ENCODE measurements around the gene BICDL2. TPM values are rescaled to one million over a fixed set of nuclear protein-coding genes. Genes with fewer than 3 reads are reported as not detected.

The BICDL2 gene
- total and polyA plus RNA-seq, 2 of the 8 experiments (the other 6 are each of a cell fraction or from before 2014, with no cell fraction given): 7.3 to 15.9 TPM

- no peak for TF ChIP-seq KDM5A (IDR thresholded peaks at IDR 0.05; ENCODE audit: low read length)
- TF ChIP-seq POLR2A (IDR thresholded peaks at IDR 0.05; ENCODE audit: control extremely low read depth in 1 of 2, low read depth in 2 of 2, low read length in 2 of 2): peak in 1 of 2 experiments; percentile 62; a peak in 2 of 3 replicates
- Histone ChIP-seq H2BK12ac (ENCODE audit: low read depth, low read length) (no peak overlapping the region), H3K9ac (replicated peaks in 1 of 4; ENCODE audit: extremely low read depth in 1 of 4, low read depth in 3 of 4, low read length in 3 of 4) (no peak overlapping the region), H2BK120ac (replicated peaks; ENCODE audit: low read depth, low read length) (no peak overlapping the region), H3K18ac (ENCODE audit: extremely low read depth, low read length) (no peak overlapping the region), H3K79me2 (ENCODE audit: control insufficient read depth in 1 of 2, insufficient read depth in 2 of 2, low read length in 2 of 2) (no peaks in the 10 kb centered on the region), H2BK5ac (ENCODE audit: low read depth, low read length) (no peak overlapping the region), H3K36me3 (ENCODE audit: control insufficient read depth in 2 of 4, insufficient read depth in 4 of 4, low read length in 3 of 4) (peaks cover 0 to 21% (median 11%) of the 10 kb centered on the region in 4 experiments; a peak in 7 of 8 replicates), H3K4ac (replicated peaks; ENCODE audit: insufficient read length, low read depth, low read length) (no peak overlapping the region), H3K4me2 (ENCODE audit: insufficient read depth in 1 of 2, low read depth in 2 of 2, low read length in 2 of 2) (no peak overlapping the region), H3K23me2 (ENCODE audit: low read depth, low read length) (peaks cover 15% of the 10 kb centered on the region; the same call in 1 of the 2 replicates), H4K20me1 (replicated peaks in 1 of 2; ENCODE audit: control insufficient read depth in 1 of 2, insufficient read depth in 2 of 2, low read length in 2 of 2) (peaks cover 9 to 31% of the 10 kb centered on the region in 2 experiments), H3K4me1 (replicated peaks in 1 of 4; ENCODE audit: control insufficient read depth in 3 of 4, insufficient read depth in 4 of 4, low read length in 3 of 4) (peaks cover 0 to 24% (median 19%) of the 10 kb centered on the region in 4 experiments; a peak in 6 of 7 replicates), H3K9me3 (ENCODE audit: insufficient read depth in 2 of 2, low read depth in 1 of 2, low read length in 1 of 2) (no peaks in the 10 kb centered on the region), H4K91ac (replicated peaks; ENCODE audit: insufficient read length, low read length) (no peak overlapping the region), H2BK20ac (ENCODE audit: low read length) (no peak overlapping the region), H2AFZ (ENCODE audit: low read length) (no peak overlapping the region), H3K27me3 (replicated peaks in 1 of 4; ENCODE audit: control insufficient read depth in 3 of 4, extremely low read depth in 1 of 4, insufficient read depth in 3 of 4, low read length in 3 of 4) (no peaks in the 10 kb centered on the region), H4K5ac (ENCODE audit: insufficient read length, low read depth, low read length) (no peak overlapping the region), H3K79me1 (ENCODE audit: low read depth, low read length) (no peaks in the 10 kb centered on the region), H2BK15ac (ENCODE audit: low read length) (no peak overlapping the region), H3K27ac (ENCODE audit: low read depth, low read length) (no peak overlapping the region), H3K56ac (replicated peaks; ENCODE audit: insufficient read length, low read depth, low read length) (no peak overlapping the region), H4K8ac (ENCODE audit: extremely low read depth, insufficient read depth, low read length) (no peak overlapping the region; the same call in 1 of the 2 replicates), H3K14ac (ENCODE audit: insufficient read length) (no peak overlapping the region), H2AK5ac (ENCODE audit: low read depth, low read length) (no peak overlapping the region), H3K23ac (ENCODE audit: insufficient read length) (no peak overlapping the region), H3K4me3 (ENCODE audit: extremely low read depth in 1 of 4, insufficient read depth in 2 of 4, low read depth in 3 of 4, low read length in 4 of 4) (no peak overlapping the region)
- FAIRE-seq (no peak), DNase-seq (ENCODE audit: low read depth in 1 of 2, low spot score in 2 of 2) (peak in 1 of 2 experiments; percentile 49)
- ChIA-PET CTCF (ENCODE audit: partially characterized antibody) (interaction anchor here (0.7 to 23.8 kb wide), 8 partner anchors 8 to 98 kb away, joined by 3 to 639 read pairs (median 4); partner anchors contain the start of genes CLDN6, CLDN9, HCFC1R1 and THOC6), POLR2A (ENCODE audit: partially characterized antibody) (interaction anchor here (1.2 to 35.7 kb wide), 14 partner anchors 2 to 102 kb away, joined by 3 to 1808 read pairs (median 34); partner anchors contain the start of genes BICDL2, CLDN6, CLDN9 and HCFC1R1)
- 95% methylated on average over 24 of the region's 24 CpGs; no CpG with 5 or more reads in 1 of the 2 experiments for WGBS, 2 experiments (ENCODE audit: extremely low coverage in 1 of 2, insufficient coverage in 1 of 2, insufficient read length in 1 of 2, insufficient replicate concordance in 2 of 2, low coverage in 1 of 2, low lambda C conversion rate in 2 of 2, missing lambda C conversion rate in 1 of 2)
These were observed 9.9 kb downstream of the BICDL2 start for GRCh38 chr16:3026609-3027488.

All from H1 (cell line).